ENCODE data around the gene PLK3. TPM values are rescaled to one million over a fixed set of nuclear protein-coding genes. Genes with fewer than 3 reads are reported as not detected.

PLK3 gene
- total and polyA plus RNA-seq, 10 of the 15 experiments (the other 5 are each of a cell fraction or from before 2014, with no cell fraction given) = 1.5 to 23.2 (median 12.1) TPM

- TF ChIP-seq ZBTB40 (IDR thresholded peaks at IDR 0.05; ENCODE audit: borderline replicate concordance) = no peak
- TF ChIP-seq ZNF687 (IDR thresholded peaks at IDR 0.05) = peak; percentile 55; the same call in 1 of the 2 replicates
- TF ChIP-seq RB1 (IDR thresholded peaks at IDR 0.05; ENCODE audit: borderline replicate concordance) = no peak
- TF ChIP-seq BCL3 (IDR thresholded peaks at IDR 0.05; ENCODE audit: borderline replicate concordance, insufficient read depth, low read depth, low read length, poor library complexity, severe bottlenecking) = peak; percentile 76
- no peak for TF ChIP-seq SREBF1 (IDR thresholded peaks at IDR 0.05; ENCODE audit: low read length)
- TF ChIP-seq POU2F2 (IDR thresholded peaks at IDR 0.05; ENCODE audit: borderline replicate concordance, low read depth, low read length) = peak; percentile 43; the same call in 1 of the 3 replicates
- peak; percentile 95 for TF ChIP-seq RELA (IDR thresholded peaks at IDR 0.05; ENCODE audit: borderline replicate concordance, partially characterized antibody)
- TF ChIP-seq SMARCA5 (IDR thresholded peaks at IDR 0.05) = 0 out of 2 replicates have a peak, but pooled peaks have one; percentile 19
- no peak for TF ChIP-seq ELK1 (IDR thresholded peaks at IDR 0.05; ENCODE audit: low read depth, low read length)
- TF ChIP-seq POLR2A (IDR thresholded peaks at IDR 0.05; ENCODE audit: low read depth, low read length) = peak; percentile 33; the same call in 1 of the 2 replicates
- TF ChIP-seq SMAD1 (IDR thresholded peaks at IDR 0.05; ENCODE audit: low read depth, partially characterized antibody) = no peak
- peak; percentile 79; the same call in 1 of the 2 replicates for TF ChIP-seq DPF2 (IDR thresholded peaks at IDR 0.05)
- no peak for TF ChIP-seq JUND (IDR thresholded peaks at IDR 0.05; ENCODE audit: low read depth, low read length)
- peak; percentile 90 for TF ChIP-seq TCF12 (IDR thresholded peaks at IDR 0.05; ENCODE audit: low read depth, low read length)
- no peak for TF ChIP-seq ZNF622 (IDR thresholded peaks at IDR 0.05)
- no peak for TF ChIP-seq E4F1 (IDR thresholded peaks at IDR 0.05; ENCODE audit: borderline replicate concordance, partially characterized antibody)
- no peak for TF ChIP-seq CHD1 (IDR thresholded peaks at IDR 0.05; ENCODE audit: low read depth, low read length)
Observed at GRCh38 chr1:44810101-44810761, 10.1 kb downstream of the PLK3 start (continued).

Data from GM12878 (cell line).